ENCODE data around the gene GFER.

DNA sequence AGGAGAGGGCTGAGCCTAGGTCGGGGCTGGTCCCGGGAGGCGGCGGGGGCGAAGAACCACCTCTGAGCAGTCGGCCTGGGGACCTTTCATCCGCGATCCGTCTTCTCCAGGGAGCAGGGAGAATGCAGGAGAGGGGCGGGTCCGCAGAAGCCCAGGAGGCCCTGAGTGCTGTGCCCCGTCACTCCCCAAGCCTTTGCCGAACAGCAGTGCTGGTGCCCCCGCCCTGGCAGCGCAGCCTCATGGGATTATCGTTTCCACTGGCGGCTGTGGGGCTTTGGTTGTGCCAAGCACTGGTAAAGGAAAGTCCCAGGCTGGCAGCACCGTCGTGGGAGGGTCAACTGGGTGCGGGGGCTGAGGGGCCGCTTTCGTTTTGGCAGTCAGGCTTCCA, 11.5 kb upstream of the GFER start:
- TF ChIP-seq CTCF (IDR thresholded peaks at IDR 0.05), result no peak
- TF ChIP-seq POLR2AphosphoS5 (IDR thresholded peaks at IDR 0.05), result no peak
- no peak for TF ChIP-seq POLR2A (IDR thresholded peaks at IDR 0.05)
- no peak for TF ChIP-seq EP300 (IDR thresholded peaks at IDR 0.05; ENCODE audit: low read depth)
